Activated naive CD8-positive, alpha-beta T cell (primary cell): ENCODE data around the gene FAM3B.

Experiments used
- H3K27ac Mint-ChIP-seq: one replicate; pipeline ENCODE4 v1.8.0; 2021; ENCODE audit warnings: mixed read lengths
- H3K27me3 Mint-ChIP-seq: one replicate; pipeline ENCODE4 v1.8.0; 2021; ENCODE audit warnings: mixed read lengths
- H3K36me3 Mint-ChIP-seq: one replicate; pipeline ENCODE4 v1.8.0; 2021; ENCODE audit warnings: mixed read lengths
- H3K4me1 Mint-ChIP-seq: one replicate; pipeline ENCODE4 v1.8.0; 2021; ENCODE audit warnings: low read depth, mixed read lengths
- H3K4me3 Mint-ChIP-seq: one replicate; pipeline ENCODE4 v1.8.0; 2021; ENCODE audit warnings: mild to moderate bottlenecking, mixed read lengths
- H3K9me3 Mint-ChIP-seq: one replicate; pipeline ENCODE4 v1.8.0; 2021; ENCODE audit warnings: low read depth, mixed read lengths

FAM3B gene

DNA sequence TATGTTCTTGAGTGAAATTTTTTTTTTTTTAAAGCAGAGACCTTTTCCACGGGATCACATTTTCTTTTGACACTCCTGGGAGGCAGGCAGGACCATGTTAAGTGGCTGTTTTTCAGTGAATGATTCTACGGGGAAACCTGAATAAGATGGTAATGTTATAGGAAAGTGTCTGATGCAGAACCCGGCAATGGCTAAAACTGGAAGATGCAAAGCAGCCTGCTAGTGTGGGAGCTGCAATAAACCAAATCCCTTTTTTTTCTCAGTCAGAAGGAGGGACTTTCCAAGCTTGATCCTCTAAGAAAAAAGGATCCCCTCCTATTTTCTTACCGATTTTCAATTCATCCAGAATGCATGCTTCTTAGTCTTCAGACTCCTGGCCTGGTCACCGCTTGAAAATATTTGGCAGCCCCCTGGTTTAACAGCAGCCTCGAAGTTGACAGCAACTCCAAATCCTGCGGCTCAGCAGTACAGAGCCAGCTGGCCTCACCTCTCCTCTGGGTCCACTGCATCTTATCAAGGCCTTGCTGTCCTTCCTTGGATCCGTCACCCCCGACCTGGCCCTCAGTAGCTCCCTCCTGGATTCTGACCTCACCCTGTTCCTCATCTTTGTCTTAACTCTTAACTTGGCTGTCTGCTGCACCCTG, 50.8 kb downstream of the FAM3B start:
- peaks cover 82% of the 10 kb centered on the region for H3K4me1 Mint-ChIP-seq
- H3K9me3 Mint-ChIP-seq: no peaks in the 10 kb centered on the region

DNA sequence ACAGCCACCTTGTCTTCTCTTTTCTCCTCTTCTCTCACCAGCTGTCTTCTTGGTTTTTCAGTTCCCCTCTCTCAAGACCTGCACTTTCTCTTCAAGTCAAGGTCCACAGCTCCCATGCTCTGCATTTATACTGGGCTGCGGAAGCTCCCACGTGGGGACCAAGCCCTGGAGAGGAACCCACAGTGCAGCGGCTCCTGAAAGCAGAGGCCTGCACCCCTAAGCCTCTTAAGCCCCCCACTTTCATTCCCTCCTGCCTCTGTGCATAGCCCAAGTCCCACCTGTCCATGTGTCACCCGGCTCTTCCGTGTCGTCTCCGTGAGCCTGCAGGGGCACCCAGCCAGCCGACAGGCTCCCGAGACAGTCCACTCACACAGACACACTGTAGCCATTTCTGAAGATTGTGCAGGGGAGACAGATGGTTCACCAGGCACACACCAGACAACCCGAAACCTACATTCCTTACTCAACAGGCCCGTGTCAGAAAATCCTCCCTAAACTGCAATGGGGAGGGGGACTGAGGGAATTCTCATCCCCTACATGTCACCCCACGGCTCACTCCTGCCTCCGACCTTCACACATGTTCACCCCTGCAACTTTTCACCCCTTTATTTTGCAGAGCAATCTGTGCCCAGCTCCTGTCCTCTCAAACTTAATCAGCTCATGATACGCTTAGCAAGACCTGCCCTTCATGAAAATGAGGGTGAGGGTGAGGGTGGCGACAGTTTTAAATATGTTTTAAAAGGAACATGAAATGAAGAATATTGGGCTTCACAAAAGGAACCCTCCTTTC, 51.5 kb downstream of the FAM3B start:
- H3K27me3 Mint-ChIP-seq: no peaks in the 10 kb centered on the region
- no peaks in the 10 kb centered on the region for H3K9me3 Mint-ChIP-seq
- H3K4me3 Mint-ChIP-seq: peak overlapping the region; percentile 83
- peaks cover 80% of the 10 kb centered on the region for H3K4me1 Mint-ChIP-seq
- peaks cover 14% of the 10 kb centered on the region for H3K36me3 Mint-ChIP-seq
- peak overlapping the region; percentile 88 for H3K27ac Mint-ChIP-seq

More for the DNA sequence above, 50.8 kb downstream of the FAM3B start:
- H3K27me3 Mint-ChIP-seq: no peaks in the 10 kb centered on the region
- peaks cover 14% of the 10 kb centered on the region for H3K36me3 Mint-ChIP-seq
- H3K27ac Mint-ChIP-seq: peak overlapping the region; percentile 88
- H3K4me3 Mint-ChIP-seq: no peak overlapping the region

DNA sequence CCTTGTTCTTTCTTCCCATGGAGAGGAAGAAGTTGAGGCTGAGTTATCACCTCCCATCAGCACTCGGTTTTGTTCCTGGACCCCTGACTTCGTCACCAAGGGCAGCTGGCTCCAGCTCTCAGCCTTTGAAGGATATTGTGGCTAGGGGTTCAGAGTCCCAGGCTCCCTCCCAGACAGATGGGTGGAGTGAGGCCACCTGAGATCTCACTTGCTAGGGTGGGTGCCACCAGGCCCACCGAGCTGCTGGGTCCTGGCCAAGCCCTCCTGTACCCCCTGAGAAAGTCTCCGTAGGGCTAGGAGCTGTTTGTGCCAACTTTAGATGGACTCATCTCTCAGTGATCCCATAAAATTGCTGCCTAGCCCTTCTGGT, 52.1 kb downstream of the FAM3B start:
- H3K4me3 Mint-ChIP-seq: peak overlapping the region; percentile 83
- H3K36me3 Mint-ChIP-seq: peaks cover 14% of the 10 kb centered on the region
- no peaks in the 10 kb centered on the region for H3K9me3 Mint-ChIP-seq

DNA sequence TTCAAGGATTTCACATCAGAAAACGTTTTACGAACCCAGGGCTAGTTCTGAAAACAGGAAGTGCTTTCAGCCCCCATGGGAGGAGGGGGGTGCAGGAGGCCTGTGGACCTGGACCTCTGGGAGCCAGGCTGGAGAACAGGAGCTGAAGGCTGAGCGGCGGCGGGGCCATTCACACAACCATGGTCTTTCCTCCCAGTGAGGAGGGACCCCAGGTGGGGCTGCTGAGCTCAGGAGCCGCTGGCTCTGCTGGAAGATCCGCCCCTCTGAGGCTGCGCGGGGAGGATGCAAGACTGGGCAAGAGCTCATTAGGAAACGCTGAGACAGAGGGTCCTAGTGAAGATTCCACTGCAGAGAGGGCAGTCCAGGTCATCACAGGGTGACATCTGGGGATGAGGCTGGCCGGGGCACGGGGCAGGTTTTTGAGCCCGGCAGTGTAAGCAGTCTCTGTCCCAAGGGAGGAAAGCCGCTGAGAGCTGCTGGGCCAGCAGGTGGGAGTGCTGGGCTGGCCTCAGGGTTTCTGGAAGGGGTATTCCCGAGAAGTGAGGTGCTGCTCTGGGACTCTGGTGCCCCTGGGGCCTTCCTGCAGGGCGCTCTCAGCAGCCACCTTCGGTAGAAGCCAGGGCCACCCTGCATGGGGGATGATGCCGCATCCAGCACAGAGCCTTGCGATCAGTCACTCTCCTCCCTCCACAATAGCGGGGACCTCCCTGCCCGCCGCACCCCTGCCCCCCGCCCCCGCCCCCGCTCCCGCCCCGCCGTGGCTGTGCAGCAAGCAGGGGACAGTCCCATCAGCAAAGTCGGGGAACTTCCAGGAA, 52.7 kb downstream of the FAM3B start:
- H3K4me1 Mint-ChIP-seq: peaks cover 75% of the 10 kb centered on the region
- peak overlapping the region; percentile 88 for H3K27ac Mint-ChIP-seq
- no peaks in the 10 kb centered on the region for H3K27me3 Mint-ChIP-seq
- H3K36me3 Mint-ChIP-seq: peaks cover 14% of the 10 kb centered on the region
- no peaks in the 10 kb centered on the region for H3K9me3 Mint-ChIP-seq
- H3K4me3 Mint-ChIP-seq: peak overlapping the region; percentile 83

More for the DNA sequence above, 52.1 kb downstream of the FAM3B start:
- H3K27ac Mint-ChIP-seq: peak overlapping the region; percentile 88
- H3K27me3 Mint-ChIP-seq: no peaks in the 10 kb centered on the region
- H3K4me1 Mint-ChIP-seq: peaks cover 76% of the 10 kb centered on the region

DNA sequence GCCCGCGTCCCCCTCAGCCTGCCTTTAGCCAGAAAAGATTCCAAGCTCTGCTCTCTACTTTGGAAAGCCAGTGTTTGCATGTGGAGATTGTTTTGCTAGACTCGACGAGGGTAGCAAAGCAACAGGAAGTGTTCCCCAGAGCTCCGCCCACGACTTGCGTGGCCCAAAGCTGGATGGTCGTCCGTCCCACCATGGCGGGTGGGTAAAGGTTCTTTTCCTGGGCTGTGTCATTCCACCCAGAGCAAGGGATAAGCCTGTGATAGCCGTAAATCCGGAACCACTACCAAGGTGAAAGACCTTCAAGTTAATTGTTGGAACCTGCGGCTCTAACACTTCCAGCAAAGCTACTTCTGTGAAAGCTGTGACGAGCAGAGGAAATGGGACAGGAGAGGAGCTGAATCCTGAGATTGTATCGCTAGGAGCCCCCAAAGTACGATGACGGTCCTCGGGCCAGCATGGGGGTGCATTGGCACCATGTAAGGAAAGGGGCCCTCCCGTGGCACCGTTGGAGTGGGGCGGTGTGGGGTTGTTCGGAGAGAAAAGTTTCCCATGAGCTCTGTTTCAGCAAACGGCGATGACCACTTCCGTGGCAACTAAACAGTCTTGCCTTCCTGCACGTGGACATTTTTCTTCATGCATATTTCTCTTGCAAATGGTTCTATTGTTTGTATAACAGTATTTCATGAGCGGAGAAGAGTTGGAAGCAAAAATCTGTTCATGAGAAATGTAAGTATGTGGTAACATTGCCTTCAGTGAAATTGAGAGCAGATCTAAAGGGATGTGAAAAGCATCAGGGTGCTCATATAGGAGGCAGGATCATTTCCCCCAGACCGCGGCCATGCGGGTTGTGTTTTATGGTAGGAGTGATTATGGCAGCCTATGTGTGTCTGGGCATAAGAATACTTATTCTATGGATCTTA, 53.6 kb downstream of the FAM3B start:
- peaks cover 13% of the 10 kb centered on the region for H3K36me3 Mint-ChIP-seq
- peak overlapping the region; percentile 83 for H3K4me3 Mint-ChIP-seq
- peaks cover 73% of the 10 kb centered on the region for H3K4me1 Mint-ChIP-seq
- peak overlapping the region; percentile 74 for H3K27ac Mint-ChIP-seq
- no peaks in the 10 kb centered on the region for H3K9me3 Mint-ChIP-seq
- no peaks in the 10 kb centered on the region for H3K27me3 Mint-ChIP-seq

DNA sequence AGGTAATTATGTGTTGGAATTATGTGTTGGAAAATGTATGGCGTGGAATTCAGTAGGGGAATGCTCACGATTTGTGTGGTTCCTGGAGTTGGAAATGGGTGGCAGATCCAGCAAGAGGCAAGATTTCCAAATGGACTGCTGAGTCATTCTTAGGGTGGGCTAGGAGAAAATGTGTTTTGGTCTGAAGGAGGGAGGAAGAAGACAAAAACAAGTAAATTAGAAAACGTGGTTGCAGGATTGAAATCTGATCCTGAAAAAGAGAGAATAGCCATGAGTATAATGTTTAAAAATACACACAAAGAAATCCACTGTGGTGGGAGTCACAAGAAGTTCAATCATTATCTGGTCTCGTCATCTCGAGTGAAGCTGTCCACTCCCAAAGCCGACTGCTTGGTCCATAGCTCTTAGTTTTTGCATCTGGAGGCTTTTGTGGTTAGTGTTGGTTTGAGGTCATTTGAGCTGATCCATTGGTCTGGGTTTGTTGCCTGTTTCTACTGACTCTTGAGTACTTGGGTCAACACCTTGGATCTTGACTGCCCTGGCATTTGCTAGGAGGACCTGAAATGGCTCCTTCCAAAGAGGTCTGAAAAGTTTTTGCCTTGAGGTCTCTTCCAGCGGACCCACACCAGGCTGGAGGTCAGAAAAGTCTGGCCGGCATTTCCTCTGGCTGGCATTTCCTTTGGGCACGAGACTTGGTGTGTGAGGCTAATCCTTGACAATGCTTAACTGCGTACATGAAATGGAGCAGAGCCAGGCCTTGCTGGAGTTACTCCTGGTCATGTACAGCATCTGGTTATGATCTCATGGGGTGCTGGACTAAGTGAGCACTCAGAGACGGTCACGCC, 54.5 kb downstream of the FAM3B start:
- H3K4me1 Mint-ChIP-seq: peaks cover 67% of the 10 kb centered on the region
- no peaks in the 10 kb centered on the region for H3K27me3 Mint-ChIP-seq
- peaks cover 10% of the 10 kb centered on the region for H3K36me3 Mint-ChIP-seq
- H3K4me3 Mint-ChIP-seq: peak overlapping the region; percentile 83
- H3K9me3 Mint-ChIP-seq: no peaks in the 10 kb centered on the region
- peak overlapping the region; percentile 74 for H3K27ac Mint-ChIP-seq

DNA sequence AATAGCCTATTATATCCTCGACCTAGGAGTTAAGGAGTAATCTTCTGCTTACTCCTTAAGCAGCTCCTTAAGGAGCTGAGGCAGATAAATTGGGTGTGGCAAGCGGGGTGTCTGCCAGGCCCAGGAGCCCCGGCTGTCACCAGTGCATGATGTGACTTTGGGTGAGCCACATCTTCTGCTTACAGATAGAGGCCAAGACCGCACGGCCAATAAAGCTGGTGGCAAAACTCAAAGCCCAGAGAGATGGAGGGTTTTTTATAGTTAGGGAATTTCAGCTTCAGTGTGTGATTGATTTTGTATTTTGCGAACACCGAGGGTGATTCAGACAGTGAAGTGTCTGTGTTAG, 55.1 kb downstream of the FAM3B start:
- H3K27ac Mint-ChIP-seq: no peak overlapping the region
- no peaks in the 10 kb centered on the region for H3K9me3 Mint-ChIP-seq
- peaks cover 62% of the 10 kb centered on the region for H3K4me1 Mint-ChIP-seq
- H3K36me3 Mint-ChIP-seq: peaks cover 10% of the 10 kb centered on the region
- no peaks in the 10 kb centered on the region for H3K27me3 Mint-ChIP-seq
- H3K4me3 Mint-ChIP-seq: peak overlapping the region; percentile 83

DNA sequence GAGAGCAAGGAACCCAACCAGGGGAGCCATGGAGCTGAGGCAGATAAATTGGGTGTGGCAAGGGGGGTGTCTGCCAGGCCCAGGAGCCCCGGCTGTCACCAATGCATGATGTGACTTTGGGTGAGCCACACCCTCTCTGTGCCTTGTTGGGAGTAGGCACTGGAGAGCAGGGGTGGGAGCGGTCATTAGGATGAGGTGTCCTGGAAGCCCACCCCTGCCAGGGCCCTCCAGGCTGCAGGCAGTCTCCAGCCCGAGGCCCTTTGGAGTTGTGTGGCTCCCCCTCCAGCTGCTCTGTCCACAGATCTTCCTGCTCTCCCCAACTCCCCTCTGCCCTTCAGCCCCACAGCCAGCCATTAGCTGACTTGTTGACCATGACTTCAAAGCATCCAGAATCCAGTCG, 56.7 kb downstream of the FAM3B start:
- no peaks in the 10 kb centered on the region for H3K9me3 Mint-ChIP-seq
- H3K4me1 Mint-ChIP-seq: peaks cover 52% of the 10 kb centered on the region
- peaks cover 6% of the 10 kb centered on the region for H3K36me3 Mint-ChIP-seq
- no peak overlapping the region for H3K4me3 Mint-ChIP-seq
- H3K27me3 Mint-ChIP-seq: no peaks in the 10 kb centered on the region
- no peak overlapping the region for H3K27ac Mint-ChIP-seq

DNA sequence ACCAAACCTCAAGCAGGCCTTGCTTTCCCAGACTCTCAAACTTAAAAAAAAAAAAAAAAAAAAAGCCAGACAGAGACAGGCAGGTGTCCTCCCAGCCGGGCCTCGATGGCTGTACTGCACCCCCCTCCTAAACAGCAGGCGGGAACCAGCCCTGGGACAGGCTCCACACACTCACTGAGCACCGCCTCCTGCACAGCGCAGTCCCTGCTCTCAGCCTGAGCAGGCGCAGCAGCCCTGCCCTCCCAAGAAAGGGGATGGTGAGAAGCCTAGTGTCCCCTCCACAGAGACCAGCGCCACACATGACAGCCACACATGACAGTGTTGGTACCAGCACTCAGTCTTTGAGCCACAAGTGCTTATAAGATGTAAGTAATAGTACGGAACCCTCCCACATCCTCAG, 57.2 kb downstream of the FAM3B start:
- H3K9me3 Mint-ChIP-seq: no peaks in the 10 kb centered on the region
- no peaks in the 10 kb centered on the region for H3K27me3 Mint-ChIP-seq
- H3K27ac Mint-ChIP-seq: no peak overlapping the region
- H3K4me1 Mint-ChIP-seq: peaks cover 47% of the 10 kb centered on the region
- H3K4me3 Mint-ChIP-seq: no peak overlapping the region
- peaks cover 6% of the 10 kb centered on the region for H3K36me3 Mint-ChIP-seq

DNA sequence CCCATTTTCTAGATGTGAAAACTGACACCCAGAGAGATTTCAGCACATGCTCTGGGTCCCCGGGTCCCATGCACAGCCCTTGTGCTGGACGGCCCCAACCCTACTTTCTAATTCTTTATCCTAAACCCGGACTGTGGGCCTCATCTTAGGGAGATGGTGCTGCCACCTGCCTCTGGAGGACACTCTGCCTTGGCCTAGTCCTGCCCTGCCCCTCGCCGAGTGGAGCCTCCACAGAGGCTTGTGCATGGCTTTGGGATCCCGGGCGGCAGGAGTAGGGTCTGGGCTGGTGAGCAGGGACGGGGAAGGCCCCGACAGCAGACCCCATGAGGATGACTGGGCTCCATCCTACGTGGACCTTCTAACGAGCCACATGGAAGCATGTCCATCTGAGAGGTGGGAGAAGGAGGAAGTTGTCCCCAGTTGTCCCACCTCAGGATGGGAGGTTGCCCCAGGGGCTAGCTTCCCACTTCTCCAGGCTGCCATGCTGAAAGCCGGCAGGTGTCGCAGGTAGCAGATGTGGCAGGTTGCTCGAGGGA, 57.6 kb downstream of the FAM3B start:
- peaks cover 6% of the 10 kb centered on the region for H3K36me3 Mint-ChIP-seq
- H3K27ac Mint-ChIP-seq: no peak overlapping the region
- H3K9me3 Mint-ChIP-seq: no peaks in the 10 kb centered on the region
- H3K27me3 Mint-ChIP-seq: no peaks in the 10 kb centered on the region
- H3K4me3 Mint-ChIP-seq: no peak overlapping the region
- H3K4me1 Mint-ChIP-seq: peaks cover 43% of the 10 kb centered on the region

DNA sequence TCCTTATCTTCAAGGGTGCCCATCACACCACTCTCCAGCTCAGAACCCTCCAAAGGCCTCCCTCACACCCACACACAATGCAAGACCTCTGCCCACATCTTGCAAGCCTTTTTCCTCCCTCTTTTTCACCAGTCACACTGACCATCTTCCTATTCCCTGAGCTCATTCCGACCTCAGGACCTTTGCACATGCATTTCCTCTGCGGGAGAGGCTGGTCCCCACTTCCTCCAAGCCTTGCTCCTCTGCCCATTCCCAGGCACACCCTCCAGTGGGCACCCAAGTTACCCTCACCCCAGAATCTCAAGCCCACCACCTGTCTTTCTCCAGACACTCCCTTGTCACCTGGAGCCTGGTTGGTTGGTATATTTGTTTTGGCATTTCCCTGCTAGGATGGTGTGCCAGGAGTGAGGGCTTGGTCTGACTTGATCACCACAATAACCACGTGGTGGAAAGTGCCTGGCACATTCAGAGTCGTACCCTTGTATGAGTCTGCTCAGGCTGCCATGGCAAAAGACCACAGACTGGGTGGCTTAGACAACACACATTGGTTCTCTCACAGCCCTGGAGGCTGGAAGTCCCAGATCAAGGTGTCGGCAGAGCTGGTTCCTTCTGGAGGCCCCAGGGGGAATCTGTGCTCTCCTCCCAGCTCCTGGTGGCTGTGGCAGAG, 58.4 kb downstream of the FAM3B start:
- H3K4me1 Mint-ChIP-seq: peaks cover 40% of the 10 kb centered on the region
- H3K36me3 Mint-ChIP-seq: peaks cover 6% of the 10 kb centered on the region
- H3K4me3 Mint-ChIP-seq: no peak overlapping the region
- peak overlapping the region; percentile 85 for H3K27ac Mint-ChIP-seq
- no peaks in the 10 kb centered on the region for H3K9me3 Mint-ChIP-seq
- no peaks in the 10 kb centered on the region for H3K27me3 Mint-ChIP-seq

DNA sequence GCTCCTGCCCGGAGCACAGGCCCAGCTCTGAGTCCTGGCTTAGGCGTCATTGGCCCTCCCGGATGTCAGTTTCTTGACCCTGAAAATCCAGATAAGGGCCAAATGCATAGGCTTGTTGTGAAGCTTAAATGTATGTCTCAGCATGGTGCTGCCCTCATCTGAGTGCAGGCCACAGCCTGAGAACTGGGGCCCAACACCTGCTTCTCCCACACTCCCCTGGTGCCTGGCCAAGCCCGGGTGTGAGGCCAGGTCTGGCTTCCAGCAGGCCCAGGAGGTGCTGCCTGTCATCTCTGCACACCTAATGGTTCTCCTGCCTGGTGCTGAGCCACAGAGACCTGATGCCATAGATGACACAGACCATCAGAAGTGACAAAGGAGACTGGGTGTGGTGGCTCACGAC, 59.3 kb downstream of the FAM3B start:
- H3K9me3 Mint-ChIP-seq: no peaks in the 10 kb centered on the region
- no peak overlapping the region for H3K27ac Mint-ChIP-seq
- H3K36me3 Mint-ChIP-seq: peaks cover 3% of the 10 kb centered on the region
- H3K4me3 Mint-ChIP-seq: no peak overlapping the region
- peaks cover 31% of the 10 kb centered on the region for H3K4me1 Mint-ChIP-seq
- no peaks in the 10 kb centered on the region for H3K27me3 Mint-ChIP-seq

DNA sequence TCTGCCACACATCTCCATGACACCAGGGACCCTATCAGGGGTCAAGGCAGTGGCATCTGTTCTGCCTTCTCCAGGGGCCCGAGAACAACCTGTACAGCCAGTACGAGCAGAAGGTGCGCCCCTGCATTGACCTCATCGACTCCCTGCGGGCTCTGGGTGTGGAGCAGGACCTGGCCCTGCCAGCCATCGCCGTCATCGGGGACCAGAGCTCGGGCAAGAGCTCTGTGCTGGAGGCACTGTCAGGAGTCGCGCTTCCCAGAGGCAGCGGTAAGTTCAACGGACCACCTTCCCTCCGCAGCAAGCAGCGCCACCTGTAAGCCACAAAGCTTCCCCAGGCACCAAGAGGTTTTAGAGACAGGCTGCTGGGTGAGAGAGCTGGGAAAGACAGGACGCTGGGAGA, 61.1 kb downstream of the FAM3B start:
- Mint-ChIP-seq H3K27ac (no peak overlapping the region), H3K27me3 (no peaks in the 10 kb centered on the region), H3K9me3 (no peaks in the 10 kb centered on the region), H3K4me1 (peaks cover 15% of the 10 kb centered on the region), H3K4me3 (no peak overlapping the region), H3K36me3 (peaks cover 6% of the 10 kb centered on the region)
